HG03565 (cell line): ENCODE measurements around the gene NCKAP5.

Source experiments
- ATAC-seq: cut with Tn5 transposase; IDR thresholded peaks from one replicate; pipeline ENCODE4 v1.9.1; 2021; ENCODE audit warnings: mild to moderate bottlenecking, moderate library complexity; ENCODE audit not compliant: unreplicated experiment

Gene NCKAP5

DNA sequence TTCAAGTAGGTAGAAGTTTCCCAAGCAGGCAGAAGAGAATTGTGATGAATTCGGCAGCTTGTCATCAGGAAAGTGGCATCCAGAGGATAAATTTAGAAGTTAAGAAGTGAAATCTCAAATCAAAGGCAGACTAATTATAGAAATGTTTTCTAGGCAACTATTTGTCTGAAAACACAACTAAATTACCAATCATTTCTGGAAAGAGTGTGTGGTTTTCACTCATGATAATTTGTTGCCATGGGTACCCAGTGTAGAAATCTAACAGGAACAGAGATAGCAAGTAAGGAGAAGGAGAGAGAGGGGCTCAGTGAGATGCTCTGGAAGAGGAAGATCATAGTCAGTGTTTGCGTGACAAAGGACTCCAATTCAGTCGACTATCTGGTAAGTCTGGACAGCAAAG is 208.1 kb downstream of the NCKAP5 start:
- ATAC-seq: no peak

DNA sequence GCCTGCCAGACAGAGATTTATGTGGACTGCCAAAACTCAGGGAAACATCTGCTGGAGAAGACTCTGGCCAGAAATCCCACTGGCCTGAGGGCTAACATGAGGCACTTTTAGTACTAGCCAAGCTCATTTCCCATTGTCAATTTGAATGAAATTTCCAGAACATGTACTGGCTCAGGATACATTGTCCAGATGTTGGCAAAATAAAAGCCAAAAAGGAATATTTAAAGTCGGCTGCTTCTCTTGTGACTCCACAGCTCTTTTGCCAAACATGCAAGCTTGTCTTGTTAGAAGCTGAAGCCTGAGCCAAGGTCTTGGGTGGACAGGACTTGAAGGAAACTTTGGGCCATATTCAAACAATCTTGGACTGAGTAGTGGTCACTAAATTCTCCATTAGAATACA is 215.5 kb downstream of the NCKAP5 start:
- ATAC-seq: no peak

DNA sequence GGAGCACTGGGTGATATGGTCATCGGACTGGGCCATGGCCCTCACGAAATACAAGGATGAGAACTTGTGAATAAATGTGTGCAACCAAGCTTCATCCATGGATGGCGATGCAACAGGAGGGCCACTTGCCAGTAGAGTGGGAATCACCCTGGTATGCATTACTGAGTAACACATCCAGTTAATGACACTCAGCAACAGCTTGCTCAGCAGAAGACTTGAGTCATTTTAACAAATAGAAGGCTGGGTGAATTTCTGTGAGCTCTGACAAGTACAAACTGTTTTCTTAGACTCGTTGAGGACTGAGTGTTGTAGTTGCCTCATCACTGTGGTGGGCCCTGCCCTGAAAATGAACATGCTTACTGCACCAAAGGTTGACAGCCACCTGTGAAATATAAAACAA is 221.6 kb downstream of the NCKAP5 start:
- ATAC-seq: no peak

DNA sequence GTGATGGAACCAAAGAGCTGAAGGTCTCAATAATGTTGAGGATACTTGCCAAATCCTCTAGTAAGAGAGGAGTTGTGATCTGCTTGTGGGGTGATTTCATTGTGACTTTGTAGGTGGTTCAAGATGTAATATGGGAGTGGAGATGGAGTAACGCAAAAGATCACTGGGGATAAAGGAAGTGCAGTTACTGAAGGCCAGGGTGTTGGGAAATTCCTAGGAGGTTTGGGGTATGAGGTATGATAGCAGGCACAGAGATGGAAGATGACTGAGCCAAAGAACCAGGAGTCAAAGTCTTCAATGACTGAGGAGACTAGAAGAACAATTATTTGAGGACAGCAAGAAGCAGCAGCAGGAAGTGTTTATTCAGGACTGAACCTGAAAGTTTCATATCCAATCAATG is 222.6 kb downstream of the NCKAP5 start:
- no peak for ATAC-seq

DNA sequence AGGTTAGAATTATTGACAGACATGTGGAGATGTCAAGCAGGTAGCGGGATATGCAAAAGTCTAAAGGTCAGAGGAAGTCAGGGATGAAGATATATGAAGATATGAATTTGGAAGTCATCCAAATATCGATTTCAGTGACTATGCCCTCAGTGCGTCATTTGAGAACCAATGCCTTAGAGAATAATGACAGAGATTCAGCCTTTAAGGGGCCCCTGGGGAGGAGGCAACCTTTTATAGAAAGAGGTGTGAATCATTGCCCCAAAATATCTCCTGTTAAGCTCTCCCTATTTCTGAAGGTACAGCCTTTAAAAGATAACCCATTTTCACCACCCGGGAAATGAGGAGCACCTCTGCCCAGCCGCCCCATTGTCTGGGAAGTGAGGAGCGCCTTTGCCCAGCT is 223.4 kb downstream of the NCKAP5 start:
- ATAC-seq: no peak

DNA sequence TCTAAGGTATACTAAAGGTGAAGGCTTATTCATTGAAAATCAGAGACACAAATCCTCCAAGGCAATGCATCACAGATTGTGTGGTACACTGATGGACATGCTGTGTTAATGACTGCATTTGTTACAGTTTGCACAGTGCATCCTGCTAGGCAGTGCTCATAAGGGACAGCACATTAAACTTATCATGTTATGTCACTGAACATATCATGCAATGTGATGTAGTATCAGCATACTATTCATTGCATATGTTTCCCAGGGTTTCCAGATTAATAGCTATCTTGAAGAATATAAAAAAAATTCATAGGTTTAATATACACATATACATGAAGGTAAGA is 225.3 kb downstream of the NCKAP5 start:
- ATAC-seq: no peak

DNA sequence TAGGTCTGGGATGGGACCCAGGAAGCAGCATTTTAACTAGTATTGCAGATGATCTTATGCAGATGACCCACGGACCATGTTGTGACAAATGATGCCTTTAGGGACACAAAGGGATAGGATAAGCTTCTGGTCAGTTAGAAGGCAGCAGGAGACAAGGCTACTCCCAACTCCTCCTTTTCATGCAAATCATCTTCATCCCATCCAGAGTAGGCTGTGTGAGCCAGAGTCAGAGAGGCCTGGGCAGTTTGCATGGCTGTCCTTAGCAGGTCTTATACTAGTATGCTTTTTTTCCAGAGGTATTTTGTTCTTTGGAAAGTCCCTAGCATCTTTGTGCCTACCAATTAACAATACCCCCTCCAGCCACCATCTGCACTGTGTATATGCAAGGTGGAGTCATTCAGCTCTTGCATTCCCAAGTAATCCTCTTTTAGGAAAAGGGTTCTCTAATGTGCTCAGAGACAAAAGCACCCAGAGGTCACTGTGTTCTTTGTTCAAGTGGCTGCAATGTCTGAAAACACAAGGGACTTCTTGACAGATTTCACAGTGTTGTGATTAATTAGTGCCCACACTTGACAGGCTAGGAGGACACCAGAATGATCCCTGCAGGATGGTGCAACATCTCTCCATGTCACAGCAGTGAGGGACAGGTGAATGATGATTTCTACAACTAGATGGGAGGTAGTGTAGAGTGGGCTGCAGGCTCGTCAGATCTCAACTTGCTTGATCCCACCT is 225.8 kb downstream of the NCKAP5 start:
- ATAC-seq: no peak

DNA sequence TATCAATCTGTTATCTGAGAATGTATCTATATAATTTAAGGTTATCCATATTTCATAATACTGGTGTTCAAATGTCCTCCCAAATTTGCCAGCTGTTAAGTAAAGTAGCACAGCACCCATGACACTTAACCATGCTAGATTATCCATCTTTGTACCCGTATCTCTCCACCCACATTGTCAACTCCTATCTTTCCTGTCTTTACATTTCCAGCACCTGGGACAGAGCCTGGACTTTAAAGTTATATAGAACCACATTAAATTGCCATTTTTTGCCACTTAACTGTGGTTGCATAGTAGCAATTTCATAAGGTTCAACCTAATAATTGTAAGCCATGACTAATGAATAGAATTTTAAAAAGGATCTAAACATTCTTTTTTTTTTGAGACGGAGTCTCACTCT is 226.7 kb downstream of the NCKAP5 start:
- ATAC-seq: no peak

DNA sequence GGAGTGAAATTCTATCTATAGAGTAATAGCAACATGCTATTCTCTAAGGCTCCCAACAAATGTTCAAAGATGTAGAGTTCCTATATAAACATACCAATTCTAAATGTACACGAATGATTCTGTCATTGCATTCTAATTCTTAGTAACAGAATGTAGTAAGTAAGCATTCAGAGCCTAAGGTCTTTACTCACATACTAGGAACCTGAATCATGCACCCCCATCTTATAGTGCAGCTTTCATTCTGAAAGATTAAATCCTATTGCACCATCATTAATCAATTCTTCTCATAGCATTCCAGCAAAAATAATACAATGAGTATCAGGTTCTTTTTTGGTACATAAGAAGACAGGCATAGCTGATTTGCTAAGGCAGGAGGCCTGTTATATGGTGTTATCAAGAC is 230.0 kb downstream of the NCKAP5 start:
- no peak for ATAC-seq

DNA sequence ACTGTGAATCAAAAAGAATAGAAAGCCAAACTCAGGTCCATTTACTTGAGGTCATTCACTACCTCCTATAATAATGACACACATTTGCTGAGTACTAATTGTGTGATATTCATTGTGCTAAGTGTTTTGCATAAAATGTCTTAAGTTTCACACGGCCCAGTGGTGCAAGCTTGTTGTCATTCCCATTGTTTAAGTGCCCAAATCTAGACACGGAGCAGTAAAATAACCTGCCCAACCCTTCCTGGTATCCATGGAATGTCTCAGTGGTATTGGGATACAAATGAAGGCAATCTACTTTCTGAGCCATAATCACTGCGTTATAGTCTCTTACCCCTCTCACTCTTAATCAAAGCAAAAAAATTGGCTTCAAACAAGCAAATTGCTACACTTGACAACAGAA is 233.3 kb downstream of the NCKAP5 start:
- no peak for ATAC-seq

DNA sequence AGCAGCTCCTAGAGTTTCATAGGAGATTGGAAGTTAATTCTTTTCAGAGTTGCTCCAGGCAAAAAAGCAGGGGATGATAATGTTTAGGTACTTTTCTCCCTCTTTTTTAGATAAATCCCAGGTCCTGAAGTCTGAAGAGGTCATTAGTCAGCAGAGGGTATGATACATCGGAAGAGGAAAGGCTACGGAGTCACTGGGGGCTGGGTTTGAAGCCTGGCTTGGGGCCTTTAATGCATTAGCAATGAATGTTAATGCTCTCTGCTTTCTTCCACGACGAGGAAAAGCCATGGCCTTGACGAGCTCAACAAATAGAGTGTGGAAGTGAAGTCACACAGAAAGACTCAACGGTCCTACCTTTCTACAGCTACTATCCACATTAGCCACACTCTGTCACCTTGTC is 235.1 kb downstream of the NCKAP5 start:
- no peak for ATAC-seq

DNA sequence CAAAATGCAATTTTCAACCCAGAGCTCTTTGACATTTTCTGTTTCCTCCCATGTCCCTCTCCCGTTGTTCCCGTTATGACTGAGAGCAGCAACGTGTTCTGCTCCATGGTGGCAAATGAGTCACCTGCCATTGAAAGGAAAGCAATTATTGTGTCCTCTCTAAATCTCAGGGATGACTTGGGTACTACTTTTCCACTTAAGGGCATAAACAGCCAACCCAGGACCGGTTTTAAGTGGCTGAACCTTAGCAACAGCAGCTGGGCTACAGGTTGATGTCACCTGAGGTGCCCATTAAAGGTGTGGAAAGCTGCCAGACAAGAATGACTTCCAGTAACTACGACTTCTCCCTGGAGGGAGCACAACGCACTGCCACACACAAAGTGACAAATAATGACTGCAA is 236.8 kb downstream of the NCKAP5 start:
- no peak for ATAC-seq

DNA sequence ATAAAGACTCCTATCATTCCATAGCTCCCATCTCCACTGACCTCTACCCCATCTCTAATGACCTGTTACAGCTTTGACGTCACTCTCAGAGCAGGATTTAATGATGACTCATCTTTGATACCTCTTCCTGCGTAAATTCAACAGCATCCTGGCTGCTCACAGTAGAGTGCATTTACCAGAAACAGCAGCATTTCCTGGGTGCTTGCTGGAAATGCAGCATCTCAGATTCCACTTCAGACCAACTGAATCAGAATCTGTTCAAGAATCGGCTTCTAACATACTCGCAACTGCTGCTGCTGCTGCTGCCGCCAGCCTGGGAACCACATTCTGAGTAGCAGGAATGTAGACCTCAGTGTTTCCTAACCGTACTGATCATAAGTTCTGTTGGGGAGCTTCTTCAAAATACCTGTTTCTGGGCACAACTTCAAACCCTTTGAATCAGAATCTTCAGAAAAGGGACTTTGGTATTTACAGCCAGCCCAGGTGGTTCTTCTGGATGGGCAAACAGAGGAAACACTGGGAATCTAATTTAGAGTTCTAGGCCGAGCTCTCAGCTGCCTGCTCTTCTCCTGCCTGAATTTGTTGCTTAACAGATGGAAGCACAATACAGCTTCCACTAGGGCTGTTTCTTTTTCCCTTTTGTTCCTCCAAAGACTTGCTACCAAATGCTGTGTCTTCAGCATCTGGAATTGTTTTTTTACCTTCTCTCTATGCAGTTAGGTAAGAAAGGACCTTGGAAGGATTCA is 241.4 kb downstream of the NCKAP5 start:
- ATAC-seq: no peak

DNA sequence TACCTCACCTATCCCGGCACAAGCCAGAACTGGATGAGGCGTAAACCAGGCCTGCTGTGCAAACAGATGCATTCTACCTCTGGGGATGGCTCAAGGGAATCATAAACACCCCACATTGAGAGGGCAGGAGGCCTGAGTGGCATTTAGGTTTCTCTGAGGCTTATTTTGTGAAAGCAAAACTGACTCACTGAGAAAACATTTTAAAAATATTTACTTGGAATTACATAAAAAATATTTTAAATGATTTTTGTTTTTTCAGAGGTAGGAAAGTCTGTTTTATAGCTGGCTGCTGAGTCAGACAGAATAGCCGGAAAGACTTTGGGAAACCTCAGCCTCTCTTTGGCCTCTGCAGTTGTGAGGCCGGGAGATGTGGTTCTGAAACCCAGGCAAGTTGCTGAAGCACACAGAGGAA is 244.1 kb downstream of the NCKAP5 start:
- no peak for ATAC-seq

DNA sequence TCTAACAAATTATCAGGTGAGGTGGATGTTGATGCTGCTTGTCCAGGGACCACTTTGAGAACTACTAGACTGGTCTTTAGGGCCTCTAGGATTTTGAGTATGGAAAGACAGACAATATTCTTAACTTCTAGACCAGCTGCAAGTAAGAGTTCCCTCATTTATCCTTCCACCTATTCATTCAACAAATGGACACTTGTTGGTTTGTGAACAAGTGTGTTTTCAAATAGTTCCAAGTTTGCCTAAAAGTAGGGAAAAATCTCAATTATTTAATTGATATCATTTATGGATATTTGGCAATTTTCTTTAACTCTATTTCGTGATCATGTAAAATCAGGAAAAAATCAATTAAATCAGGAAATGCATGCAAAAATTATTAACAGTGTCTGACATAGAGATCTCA is 245.4 kb downstream of the NCKAP5 start:
- ATAC-seq: no peak

DNA sequence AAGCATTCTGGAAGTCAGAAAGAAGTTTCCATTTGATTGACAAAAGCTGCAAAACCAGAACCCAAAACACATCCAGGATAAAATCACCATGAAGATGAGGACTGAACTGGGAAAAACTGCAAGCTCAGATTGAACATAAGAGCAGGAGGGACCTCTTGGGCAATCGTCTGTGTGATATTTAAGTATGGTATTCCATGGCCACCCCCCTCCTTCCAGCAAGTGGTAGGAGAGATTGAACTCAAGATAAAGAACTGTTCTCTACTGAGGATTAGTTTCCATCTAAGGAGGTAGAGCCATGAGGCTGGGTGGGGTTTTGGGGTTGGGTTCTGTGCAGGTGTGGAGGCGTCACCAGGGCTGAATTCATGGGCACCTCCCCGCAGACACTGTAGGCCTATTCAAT is 251.1 kb downstream of the NCKAP5 start:
- ATAC-seq: no peak

DNA sequence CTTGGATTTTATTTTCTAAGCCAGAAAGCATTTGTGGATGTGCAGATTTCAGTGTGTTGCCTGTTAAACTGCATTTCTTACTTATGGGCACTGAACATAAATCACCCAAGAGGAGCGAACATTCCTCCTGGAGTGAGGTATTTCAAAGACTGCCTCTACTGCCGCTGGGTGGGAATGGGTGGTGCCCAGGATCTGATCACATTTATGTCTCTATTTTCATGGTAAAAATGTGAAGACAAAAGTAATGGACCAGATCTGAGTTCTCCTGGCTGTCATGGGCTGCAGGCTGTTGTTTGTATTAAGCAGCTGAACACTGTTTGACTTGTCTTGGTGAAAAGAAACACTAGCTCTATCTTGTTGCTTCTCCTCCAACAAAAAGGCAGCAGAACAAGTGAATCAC is 251.7 kb downstream of the NCKAP5 start:
- ATAC-seq: no peak

DNA sequence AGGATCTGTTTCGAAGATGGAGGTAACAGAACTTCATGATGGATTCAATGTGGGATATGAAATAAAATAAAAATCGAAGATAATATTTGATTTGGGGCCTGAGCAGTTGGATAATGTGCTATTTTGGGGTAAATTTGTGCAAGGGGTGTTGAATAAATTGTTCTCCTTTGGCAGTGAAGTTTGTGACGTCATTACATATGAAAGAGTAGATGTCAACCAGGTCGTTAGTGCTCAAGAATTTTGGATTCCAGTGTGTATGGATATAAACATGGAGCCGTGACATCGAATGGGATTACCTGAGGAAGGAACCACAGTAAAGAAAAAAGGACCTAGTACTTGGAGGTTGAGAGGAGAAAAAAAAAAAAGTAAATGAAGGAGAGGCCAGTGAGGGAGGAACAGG is 253.0 kb downstream of the NCKAP5 start:
- no peak for ATAC-seq

DNA sequence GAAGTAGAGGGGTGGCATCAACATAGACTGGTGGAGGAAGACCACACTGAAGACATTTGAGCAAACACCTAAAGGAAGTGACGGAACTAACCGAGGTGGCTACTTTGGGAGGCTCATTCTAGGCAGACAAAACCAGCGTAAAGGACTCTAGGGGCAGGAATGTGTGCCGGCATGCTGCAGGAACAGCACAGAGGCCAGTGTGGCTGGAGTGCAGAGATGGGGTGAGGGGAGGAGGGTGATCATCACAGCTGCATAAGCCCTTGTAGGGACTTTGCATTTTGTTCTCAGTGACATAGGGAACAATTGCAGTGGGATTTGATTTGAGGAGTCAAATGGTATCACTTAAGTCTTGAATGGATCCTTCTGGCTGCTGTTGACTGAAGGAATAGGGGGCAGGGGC is 253.5 kb downstream of the NCKAP5 start:
- ATAC-seq: no peak

DNA sequence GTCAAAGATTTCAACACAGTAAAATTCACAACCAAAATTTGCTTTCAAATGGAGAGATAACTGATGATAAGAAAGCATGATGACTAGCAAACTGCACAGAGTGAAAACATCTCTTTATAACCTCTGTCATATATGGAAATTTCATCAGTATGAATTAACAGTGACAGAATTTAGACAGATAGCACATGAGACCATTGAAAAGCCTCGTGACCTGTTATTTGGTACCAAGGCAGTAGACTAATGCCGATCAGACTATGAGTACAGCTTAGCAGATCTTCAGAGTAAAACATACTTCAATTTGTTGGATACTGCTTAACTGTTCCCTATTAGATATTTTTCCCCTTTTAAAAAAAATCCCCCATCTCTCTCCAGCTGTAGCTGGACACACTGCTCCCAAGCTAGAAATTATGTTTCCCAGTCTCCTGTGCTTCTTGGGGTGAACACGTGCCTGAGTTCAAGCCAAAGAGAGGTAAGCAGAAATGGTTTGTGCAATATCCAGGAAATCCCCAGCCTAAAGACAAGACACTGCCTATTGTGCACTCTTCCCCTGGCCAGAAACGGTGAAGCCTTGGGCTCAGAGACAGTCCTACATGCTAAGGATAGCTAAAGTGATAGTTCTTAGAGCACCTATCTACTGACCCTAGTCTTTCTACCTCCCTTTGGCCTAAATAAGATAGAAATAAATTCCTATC is 256.1 kb downstream of the NCKAP5 start:
- no peak for ATAC-seq

DNA sequence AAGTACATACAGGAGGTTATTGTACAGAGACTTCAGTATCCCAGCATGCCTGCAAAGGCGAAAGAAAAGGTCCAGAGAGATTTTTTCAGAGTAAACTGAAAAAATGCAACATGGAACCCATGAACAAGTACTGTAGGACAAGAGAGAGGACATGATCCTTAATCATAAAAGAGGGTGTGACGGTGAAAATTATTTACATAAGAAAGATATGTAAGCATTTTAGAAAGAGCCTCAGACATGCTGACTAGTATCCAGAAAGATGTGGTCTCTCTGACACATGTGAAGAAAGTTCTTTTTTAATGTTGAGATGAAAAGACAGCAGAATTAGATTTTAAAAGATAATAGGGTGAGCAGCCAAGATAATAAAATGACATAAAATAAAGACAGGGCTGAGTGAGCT is 262.0 kb downstream of the NCKAP5 start:
- ATAC-seq: no peak

DNA sequence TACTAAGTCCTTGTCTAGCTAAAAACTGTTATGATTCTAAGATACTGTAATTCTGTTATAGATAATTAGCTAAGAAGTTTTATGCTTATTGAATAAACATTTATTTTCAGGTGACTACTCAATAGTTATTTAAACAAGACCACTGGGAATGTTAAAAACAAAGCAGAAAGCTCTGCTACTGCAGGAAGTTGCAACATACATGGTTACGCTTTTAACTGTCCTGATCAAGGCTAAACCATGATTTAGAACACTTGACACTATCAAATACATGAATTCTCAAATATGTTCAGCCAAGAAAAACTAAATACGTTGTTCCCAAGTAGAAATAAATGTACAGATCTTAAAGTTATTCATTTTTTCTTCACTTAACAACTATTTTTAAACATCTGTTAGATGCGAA is 263.9 kb downstream of the NCKAP5 start:
- no peak for ATAC-seq
